ENCODE measurements around the gene BHLHE23.
"Not testable (repeated sequence)": the region's sequence is repeated elsewhere in the genome, so short reads cannot be mapped to it uniquely, and the experiment has no call there.

The BHLHE23 gene

GRCh38 chr20:62970307-62971210, 36.2 kb downstream of the BHLHE23 start:
- no peak for DNase-seq

- no peak for DNase-seq
Measured at GRCh38 chr20:62969939-62970306, 36.8 kb downstream of the BHLHE23 start.

- no peak for DNase-seq
Measured at GRCh38 chr20:62969179-62969760, 37.5 kb downstream of the BHLHE23 start.

- no peak for DNase-seq
Measured at GRCh38 chr20:62968378-62969178, 38.2 kb downstream of the BHLHE23 start.

- no peak for DNase-seq
Measured at GRCh38 chr20:62967628-62968351, 39.0 kb downstream of the BHLHE23 start.

- DNase-seq = no peak
Measured at GRCh38 chr20:62967149-62967501, 39.6 kb downstream of the BHLHE23 start.

- DNase-seq = no peak
Measured at GRCh38 chr20:62966212-62967148, 40.3 kb downstream of the BHLHE23 start.

- no peak for DNase-seq
Measured at GRCh38 chr20:62965363-62965771, 41.4 kb downstream of the BHLHE23 start.

GRCh38 chr20:62964700-62965099, 42.1 kb downstream of the BHLHE23 start:
- DNase-seq = no peak

GRCh38 chr20:62963614-62964397, 43.0 kb downstream of the BHLHE23 start:
- DNase-seq = no peak

- DNase-seq = no peak
Measured at GRCh38 chr20:62962891-62963613, 43.7 kb downstream of the BHLHE23 start.

GRCh38 chr20:62962221-62962879, 44.4 kb downstream of the BHLHE23 start:
- no peak for DNase-seq

- no peak for DNase-seq
Measured at GRCh38 chr20:62961799-62962198, 45.0 kb downstream of the BHLHE23 start.

GRCh38 chr20:62961310-62961783, 45.4 kb downstream of the BHLHE23 start:
- DNase-seq = no peak

GRCh38 chr20:62960446-62961309, 46.1 kb downstream of the BHLHE23 start:
- DNase-seq = not testable (repeated sequence)

- no peak for DNase-seq
Measured at GRCh38 chr20:62959998-62960436, 46.7 kb downstream of the BHLHE23 start.

GRCh38 chr20:62959101-62959971, 47.4 kb downstream of the BHLHE23 start:
- DNase-seq = no peak
